GM21619 (cell line): ENCODE data around the gene LSM14B.

Source experiments
- ATAC-seq: cut with Tn5 transposase; IDR thresholded peaks from one replicate; pipeline ENCODE4 v1.9.1; 2021; ENCODE audit not compliant: unreplicated experiment

Gene LSM14B

DNA sequence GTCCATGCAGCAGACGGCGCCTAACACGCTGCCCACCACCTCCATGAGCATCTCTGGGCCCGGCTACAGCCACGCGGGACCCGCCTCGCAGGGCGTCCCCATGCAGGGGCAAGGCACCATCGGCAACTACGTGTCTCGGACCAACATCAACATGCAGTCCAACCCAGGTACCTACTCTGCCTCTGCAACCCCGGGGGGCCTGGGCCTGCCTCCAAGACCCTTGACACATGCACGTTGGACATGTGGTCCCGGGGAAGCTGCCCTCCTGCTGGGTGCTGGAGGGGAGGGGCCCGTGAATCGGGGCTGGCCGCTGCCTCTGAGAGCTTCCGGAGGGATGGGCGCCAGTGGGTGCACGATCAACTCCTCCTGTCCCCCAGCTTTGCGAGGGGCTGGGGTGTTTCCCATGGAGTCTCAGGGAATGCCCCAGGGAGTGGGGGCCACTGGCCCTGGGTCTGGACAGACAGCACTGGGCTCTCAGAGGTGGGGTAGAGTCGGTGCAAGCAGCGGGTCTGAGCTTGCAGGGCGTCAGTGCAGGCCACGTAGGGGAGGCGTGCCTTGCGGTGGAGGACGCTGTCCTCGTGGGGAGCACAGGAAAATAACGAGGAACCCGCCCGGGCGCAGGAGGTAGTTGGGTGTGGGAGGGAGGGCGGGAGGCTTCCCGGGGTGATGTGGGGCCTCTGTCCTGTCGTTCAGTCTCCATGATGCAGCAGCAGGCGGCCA, 40.6 kb downstream of the LSM14B start:
- ATAC-seq, result no peak

GRCh38 chr20:62163485-62163865, 41.2 kb downstream of the LSM14B start:
- no peak for ATAC-seq

DNA sequence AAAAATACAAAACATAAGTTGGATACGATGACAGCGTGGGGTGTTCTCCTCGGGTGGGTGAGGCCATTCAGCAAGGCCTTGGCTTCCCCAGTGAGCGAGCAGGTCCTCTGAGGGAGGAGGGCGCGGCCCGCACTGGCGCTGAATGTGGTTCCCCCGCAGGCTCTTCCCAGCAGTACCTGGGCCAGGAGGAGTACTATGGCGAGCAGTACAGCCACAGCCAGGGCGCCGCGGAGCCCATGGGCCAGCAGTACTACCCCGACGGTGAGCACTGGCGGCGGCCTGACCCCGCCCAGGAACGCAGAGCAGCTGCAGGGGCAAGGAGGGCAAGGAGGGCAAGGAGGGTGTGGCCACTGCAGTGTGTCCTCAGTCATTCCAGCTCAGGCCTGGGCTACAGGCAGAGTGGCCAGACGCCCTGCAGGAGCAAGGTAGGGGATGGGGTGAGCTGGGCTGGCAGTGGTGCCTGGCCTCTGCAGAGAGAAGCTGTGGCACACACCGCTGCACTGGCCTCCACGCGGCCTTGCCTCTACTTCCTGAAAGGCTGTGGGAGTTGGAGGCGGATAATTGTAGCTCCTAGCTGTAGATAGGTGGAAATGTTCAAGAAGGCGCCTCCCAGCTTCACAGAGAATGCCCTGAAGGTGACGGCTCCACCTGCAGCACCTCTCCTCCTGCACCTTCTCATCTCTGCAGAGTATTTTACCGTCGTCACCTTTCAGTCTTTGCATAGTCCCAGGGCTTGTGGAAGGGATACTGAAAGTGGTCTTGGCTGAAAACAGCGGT, 41.9 kb downstream of the LSM14B start:
- no peak for ATAC-seq

DNA sequence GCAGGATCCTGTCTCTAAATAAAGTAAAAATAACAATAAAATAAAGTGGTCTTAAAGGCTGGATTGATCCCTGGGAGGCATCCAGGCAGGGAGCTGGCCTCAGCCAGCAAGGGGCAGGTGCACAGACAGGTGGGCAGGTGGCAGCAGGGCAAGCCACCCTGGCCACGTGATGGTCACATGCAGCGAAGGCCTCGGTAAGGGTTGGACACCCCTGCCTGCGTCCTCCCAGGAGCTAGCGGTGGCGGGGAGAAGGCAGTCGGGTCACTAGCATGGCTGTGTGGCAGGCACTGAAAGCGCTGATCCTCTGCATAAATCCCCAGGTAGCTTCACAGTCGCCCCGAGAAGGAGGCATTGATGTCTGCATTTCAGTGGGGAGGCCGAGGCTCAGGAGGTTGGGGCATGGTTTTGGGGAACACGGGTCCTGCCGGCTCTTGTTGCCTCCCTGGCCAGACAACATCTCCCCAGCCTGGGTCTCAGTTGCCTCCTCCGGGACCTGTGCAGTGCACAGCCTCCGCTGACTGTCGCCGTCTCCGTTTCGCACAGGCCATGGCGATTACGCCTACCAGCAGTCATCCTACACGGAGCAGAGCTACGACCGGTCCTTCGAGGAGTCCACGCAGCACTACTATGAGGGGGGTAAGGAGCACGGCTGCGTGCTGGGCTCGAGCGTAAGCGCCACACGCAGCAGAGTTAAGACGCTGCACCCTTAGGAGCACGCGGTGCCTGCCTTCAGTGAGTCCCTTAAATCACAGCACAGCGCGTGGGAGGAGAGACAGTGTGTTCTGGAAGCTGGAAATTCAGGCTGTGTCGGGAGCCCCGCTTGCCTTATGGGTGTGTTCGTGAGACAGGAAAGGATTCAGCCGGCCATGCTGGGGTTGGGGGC, 42.8 kb downstream of the LSM14B start:
- ATAC-seq, result no peak

DNA sequence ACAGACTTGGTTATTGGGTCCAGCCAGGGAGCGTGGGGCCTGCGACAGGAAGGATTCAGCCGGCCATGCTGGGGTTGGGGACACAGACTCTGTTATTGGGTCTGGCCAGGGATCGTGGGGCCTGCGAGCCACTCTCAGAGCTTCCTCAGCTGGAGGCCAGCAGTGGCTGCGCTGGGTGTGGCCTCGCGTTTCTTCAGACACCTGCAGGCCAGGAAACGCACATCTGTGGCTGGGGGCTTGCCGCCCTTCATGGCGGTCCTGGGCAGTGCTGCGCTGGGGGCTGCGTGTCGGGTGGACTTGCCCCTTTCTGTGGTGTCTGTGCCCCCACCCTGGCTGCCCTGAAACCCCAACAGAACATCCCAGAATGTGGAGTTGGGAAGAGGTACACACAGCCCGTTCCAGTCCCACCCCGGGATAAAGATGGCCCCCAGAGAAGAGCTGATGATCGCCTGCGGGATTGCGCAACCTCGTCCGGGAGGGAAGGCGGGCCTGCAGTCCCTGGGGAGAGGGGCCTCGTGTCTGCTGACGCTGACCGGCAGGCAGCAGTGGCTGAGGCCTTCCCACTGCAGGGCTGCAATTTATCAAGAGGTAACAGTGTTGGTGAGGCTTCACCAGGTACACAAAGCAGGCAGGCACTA, 43.6 kb downstream of the LSM14B start:
- ATAC-seq, result no peak

- ATAC-seq, result no peak
Observed at GRCh38 chr20:62167474-62167873, 45.2 kb downstream of the LSM14B start.

DNA sequence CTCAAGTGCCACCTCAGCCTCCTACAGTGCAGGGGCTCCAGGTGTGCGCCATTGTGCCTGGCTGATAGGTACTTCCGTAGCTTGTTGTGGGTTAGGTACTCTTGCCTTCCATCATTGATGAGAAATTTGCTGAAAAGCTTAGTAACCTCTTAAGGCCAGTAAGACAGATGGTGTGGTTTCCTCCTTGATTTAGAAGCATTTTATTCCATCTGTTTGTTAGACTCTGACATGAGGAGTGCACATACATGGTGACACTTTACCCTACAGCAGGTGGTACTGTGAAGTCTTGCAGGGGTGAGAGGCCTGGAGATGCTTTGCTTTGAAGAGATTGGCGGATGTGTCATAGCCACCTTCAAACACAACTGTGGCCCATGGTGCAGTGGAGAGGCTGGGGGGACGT, 45.8 kb downstream of the LSM14B start:
- ATAC-seq, result no peak

DNA sequence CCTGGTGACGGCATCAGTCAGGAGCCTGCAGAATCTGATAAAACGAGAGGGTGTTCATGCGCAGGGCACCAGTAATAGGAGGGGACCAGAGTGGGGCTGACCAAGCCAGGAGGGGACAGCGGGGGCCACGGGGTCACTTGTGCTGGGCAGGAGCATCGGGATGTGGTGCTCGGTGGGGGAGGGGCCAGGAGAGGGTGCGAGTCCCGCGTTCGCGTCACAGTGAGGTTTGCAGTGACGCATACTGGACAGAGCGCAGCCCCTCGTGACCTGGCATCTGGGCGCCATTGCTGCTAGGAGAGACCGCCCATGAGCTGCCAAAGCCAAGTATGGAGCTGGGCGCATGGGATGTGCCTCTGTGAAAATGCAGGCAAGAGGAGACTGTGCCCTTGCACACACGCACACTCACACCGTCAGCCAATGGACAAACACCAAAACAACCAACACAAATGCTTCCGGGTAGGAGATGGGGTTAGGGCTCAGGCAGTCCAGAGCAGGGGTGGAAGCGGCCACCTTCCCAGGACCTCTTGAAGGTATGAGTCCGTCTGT, 46.7 kb downstream of the LSM14B start:
- no peak for ATAC-seq

- ATAC-seq, result no peak
Observed at GRCh38 chr20:62170536-62170935, 48.3 kb downstream of the LSM14B start.

GRCh38 chr20:62171245-62171644, 49.0 kb downstream of the LSM14B start:
- ATAC-seq, result no peak

DNA sequence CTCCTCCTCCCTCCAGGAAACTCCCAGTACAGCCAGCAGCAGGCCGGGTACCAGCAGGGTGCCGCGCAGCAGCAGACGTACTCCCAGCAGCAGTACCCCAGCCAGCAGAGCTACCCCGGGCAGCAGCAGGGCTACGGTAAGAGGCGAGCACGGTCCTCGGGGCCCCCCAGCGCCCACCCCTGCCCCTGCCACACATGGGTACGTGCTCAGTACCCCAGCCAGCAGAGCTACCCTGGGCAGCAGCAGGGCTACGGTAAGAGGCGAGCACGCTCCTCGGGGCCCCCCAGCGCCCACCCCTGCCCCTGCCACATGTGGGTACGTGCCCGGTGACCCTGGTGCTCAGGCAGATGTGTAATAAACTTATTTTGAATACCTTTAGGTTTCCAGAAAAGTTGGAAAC, 50.4 kb downstream of the LSM14B start:
- no peak for ATAC-seq

DNA sequence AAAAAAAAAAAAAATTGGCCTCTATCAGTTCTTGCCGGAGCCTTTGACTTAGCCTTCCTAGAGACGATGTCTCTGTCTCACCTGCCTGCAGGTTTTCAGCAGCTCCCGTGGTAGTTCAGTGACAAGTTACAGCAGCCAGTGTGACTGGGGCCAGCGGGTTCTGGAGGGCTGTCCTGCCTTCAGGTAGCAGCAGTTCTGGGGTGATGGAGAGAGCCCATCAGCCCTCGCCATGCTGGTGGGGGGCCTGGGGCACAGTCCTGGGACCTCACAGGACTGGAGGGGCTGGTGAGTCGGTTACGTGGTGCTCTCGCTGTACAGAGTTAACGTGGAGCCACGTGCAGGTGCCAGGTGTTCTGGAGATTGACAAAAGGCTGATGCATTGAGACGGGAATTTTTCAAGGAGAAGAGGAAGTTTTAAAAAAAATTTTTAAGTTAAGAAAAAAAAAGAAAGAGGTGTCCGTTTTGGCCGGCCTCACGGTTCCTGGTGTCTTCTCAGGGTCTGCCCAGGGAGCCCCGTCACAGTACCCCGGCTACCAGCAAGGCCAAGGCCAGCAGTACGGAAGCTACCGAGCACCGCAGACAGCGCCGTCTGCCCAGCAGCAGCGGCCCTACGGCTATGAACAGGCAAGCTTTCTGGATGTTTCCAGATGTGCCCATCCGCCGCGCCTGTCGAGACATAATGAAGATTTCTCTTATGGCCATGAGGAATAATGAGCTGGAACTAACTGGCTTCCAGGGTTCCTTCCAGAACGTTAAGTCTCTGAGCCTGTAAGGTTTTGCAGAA, 51.9 kb downstream of the LSM14B start:
- ATAC-seq, result no peak

- no peak for ATAC-seq
Observed at GRCh38 chr20:62174870-62175624, 52.8 kb downstream of the LSM14B start.

GRCh38 chr20:62175711-62176110, 53.4 kb downstream of the LSM14B start:
- ATAC-seq, result no peak

DNA sequence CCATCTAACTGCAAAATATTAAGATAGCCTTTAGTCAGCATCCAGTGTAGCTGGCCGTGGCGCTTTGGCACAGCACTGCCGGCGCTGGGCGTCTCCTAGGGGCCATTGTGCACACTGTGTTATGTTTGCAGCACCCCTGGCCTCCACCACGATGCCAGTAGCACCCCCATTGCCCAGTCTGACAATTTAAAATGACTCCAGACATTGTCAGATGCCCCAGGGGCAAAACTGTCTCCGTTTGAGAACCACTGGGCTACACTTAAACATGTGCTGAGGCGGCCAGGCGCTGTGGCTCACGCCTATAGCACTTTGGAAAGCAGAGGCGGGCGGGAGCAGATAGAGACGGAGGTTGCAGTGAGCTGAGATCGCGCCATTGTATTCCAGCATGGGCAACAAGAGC, 54.6 kb downstream of the LSM14B start:
- no peak for ATAC-seq

- no peak for ATAC-seq
Observed at GRCh38 chr20:62177307-62177706, 55.0 kb downstream of the LSM14B start.

DNA sequence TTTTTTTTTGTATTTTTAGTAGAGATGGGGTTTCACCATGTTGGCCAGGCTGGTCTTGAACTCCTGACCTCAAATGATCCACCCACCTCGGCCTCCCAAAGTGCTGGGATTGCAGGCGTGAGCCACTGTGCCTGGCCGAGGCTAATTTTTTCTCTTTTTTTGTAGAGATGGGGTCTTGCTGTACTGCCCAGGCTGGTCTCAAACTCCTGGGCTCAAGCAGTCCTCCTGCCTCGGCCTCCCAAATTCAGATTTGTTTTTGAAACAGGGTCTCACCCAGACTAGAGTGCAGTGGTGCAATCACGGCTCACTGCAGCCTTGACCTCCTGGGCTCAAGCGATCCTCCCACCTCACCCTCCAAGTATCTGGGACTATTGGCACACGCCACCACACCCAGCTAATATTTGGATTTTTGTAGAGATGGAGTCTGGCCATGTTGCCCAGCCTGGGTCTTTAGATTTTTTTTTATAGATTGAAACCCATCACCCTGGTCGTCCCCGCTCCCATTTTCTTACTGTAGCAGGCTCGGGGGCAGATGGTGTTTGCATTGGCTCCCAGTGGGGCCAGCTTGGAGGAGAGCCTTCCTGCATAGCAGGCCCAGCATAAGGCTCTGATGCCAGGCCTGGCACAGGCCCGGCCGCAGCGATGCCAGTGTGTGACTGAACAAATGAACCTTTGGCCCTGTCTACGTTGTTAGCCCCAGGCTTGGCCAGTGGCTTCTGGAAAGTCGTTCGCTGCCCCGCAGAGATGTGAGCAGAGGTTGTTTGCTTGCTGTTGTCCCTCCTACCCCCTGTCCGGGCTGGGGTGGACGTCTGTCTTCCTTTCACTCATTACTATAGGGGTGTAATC, 56.3 kb downstream of the LSM14B start:
- no peak for ATAC-seq

DNA sequence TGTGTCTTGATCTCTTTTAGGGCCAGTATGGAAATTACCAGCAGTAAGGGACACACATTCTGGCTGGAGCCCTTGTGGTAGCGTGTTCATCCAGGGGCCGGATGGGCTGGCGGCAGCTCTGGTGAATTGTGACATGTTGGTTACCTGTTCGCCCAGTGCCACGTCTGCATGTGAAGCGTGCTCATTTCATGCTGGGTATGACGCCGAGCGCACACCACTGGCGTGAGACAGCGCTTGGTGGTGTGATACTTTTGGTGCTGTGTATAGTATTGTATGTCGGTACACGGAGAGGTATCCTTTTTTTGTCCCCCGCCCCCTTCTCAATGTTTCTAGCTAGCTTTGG, 56.9 kb downstream of the LSM14B start:
- no peak for ATAC-seq

- ATAC-seq, result no peak
Observed at GRCh38 chr20:62181808-62182207, 59.5 kb downstream of the LSM14B start.
